C4-2B (cell line): Measurements from ENCODE around the gene CACNG6.

Experiments
- H3K27ac ChIP-seq: fragments of 450-650 bp; 2 replicates; pipeline ENCODE4 v1.5.1; 2017
- CTCF ChIP-seq: fragments of 450-650 bp; conservative IDR thresholded peaks from 2 replicates; pipeline ENCODE4 v1.5.1; 2017; ENCODE audit warnings: mild to moderate bottlenecking
- ZFX ChIP-seq: fragments of 450-650 bp; IDR thresholded peaks from 2 replicates; pipeline ENCODE4 v1.6.1; 2017

Gene CACNG6

DNA sequence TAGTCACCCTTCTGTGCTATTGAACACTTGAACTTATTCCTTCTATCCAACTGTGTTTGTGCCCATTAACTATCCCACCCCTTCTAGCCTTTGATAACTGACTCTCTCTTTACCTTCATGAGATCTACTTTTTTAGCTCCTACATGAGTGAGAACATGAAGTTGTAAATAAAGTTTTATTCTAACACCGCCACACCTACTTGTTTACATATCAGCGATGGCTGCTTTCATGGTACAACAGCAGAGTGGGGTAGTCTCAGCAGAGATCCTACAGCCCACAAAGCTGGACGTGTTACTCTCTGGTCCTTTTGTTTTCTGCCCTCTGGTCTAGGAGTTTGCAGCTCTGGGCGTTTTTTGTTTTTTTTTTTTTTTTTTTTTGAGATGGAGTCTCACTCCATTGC is 48.6 kb downstream of the CACNG6 start:
- TF ChIP-seq CTCF (no peak), ZFX (no peak)
- no peak overlapping the region for H3K27ac ChIP-seq

DNA sequence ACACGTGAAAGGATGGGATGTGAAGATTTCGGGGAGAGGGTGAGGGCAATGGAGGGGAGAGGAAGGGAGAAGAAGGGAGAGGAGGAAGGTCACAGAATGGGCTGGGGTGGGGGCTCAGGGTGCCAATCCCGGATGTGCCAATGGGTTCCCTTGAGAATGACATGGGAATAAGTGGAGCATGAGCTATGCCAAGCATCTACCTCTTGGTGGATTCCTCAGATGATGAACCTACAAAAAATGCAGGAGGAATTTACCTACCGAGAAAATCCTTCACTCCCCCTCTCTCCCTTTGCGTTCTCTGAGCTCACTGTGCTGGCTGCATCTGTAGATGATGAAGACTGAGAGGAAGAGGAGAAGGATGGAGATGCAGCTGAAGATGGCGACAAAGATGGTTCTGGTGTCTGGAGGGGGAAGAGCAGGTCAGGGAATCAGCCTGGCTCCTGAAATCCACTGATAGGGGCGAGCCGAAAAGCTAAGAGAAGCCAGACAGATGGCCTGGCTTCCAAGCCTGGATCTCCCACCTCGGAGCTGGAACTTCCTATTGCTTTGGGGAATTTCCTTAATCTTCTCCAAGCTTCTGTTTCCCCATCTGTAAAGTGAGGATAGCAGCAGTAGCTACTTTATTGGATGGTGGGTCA is 50.7 kb downstream of the CACNG6 start:
- H3K27ac ChIP-seq = no peak overlapping the region
- no peak for TF ChIP-seq CTCF
- TF ChIP-seq ZFX = no peak

DNA sequence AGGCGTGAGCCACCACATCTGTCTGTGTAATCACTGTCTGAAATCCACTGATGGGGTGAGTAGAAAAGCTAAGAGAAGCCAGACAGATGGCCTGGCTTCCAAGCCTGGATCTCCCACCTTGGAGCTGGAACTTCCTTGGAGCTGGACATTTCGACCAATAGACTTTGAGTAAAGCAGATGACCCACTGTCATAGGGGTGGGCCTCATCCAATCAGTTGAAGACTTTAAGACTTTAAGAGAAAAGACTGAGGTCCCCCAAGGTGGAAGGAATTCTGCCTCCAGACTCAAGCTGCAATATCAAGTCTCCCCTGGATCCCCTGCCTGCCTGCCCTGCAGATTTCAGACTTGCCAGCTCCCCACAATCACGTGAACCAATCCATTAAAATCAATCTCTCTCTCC is 51.6 kb downstream of the CACNG6 start:
- H3K27ac ChIP-seq = no peak overlapping the region
- TF ChIP-seq ZFX = no peak
- no peak for TF ChIP-seq CTCF

GRCh38 chr19:54045771-54046170 is 54.3 kb downstream of the CACNG6 start:
- no peak for TF ChIP-seq CTCF
- TF ChIP-seq ZFX = no peak
- no peak overlapping the region for H3K27ac ChIP-seq

DNA sequence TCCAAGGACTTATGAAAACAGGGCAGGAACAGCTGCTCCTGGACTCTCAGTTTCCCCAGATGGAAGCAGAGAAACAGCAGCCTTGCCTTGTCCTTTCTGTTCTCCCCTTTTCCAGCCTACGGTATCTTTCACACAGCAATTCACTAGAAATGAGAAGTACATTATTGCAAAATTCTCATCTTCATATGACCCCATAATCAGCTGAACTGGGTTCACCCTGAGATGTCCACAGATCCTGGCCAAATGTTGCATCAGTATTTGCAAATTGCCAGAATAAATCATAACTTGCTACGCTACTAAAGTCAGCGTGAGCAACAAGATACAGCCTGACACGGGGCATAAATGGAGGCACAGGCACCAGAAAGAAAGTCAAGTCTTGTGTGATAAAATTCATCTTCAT is 56.2 kb downstream of the CACNG6 start:
- TF ChIP-seq CTCF = no peak
- no peak for TF ChIP-seq ZFX
- no peak overlapping the region for H3K27ac ChIP-seq
